Measurements from ENCODE around the gene SCAP.

The SCAP gene

DNA sequence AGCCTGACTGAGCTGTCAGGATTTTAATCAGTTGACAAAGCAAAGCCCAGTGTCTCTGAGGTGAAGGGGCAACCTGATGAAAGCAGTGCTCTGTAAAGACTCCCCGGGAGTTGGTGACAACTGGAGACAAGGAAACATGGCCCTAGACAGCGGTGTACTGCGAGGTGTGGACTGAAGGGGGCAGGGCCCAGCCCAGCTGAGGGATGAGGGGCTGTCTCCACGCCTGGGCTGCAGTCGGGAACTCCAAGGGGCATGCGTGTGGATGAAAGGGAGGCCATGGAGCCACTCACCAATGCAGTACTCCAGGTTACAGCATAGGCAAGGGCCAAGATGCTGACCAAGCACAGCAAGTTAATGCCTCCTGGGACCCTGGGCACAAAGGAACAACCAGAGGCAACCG lies 45.1 kb downstream of the SCAP start:
- no peak for DNase-seq

DNA sequence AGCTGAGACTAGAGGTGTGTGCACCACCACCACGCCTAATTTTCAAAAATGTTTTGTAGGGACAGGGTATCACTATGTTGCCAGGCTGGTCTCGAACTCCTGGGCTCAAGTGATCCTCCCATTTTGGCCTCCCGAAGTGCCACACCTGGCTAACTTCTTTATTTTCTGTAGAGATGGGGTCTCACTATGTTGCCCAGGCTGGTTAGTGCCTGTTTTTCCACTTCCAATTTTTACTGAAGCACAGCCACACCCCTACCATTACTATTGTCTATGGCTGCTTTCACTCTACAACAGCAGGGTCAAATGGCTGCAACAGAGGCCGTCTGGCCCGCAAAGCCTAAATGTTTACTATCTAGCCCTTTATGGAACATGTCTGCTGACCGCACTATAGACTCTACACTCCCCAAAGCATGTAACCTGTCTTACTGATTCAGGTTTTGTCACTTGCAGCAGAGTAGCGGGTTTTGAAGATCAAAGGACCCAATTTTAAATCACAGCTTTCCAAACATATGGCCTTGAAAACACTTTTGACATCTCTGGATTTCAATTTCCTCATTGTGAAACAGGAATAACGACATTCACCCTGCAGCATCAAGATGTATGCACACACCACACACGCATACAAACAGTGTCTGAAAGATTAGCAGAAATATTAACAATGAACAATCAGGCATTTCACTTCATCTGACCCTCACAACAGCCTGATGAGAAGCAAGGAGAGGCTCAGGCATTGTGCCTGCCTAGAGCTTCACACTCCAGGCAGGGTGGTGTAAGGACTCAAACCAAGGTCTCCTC lies 46.1 kb downstream of the SCAP start:
- no peak for DNase-seq

DNA sequence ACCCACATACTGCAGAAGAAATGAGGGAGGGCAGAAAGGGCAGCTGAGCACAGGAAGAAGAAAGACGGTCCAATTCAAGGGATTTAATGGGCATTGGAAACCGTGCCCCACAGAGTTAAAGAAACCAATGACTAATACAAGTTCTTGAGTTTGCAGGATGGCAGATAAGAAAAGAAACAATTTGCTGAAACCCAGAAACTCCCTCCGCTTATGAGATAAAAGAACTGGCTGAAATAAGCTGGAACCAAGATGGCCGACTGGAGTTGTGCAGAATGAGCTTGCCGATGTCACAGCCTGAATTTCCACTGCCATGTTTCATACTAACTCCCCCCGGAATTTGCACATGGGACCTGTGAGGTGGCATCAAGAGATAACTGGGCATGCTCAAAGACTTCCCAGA lies 47.1 kb downstream of the SCAP start:
- no peak for DNase-seq

DNA sequence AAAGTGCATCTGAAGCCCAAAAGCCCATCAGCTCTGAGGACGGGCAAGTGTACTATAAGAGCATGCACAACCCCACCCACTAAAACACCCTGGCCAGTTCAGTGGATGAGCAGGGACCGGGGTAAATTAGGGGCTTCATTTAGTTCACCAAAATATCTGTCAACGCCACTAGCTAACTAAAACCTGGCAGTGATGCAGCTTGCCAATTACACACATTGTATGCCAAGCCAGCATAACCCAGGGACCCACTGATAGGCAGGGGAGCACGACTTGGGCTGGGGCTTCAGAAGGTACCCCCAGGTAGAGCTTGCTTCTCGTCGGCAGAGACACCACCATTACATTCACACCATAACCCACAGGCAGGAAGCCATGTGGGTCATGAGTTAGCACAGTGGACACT lies 47.9 kb downstream of the SCAP start:
- DNase-seq = no peak

DNA sequence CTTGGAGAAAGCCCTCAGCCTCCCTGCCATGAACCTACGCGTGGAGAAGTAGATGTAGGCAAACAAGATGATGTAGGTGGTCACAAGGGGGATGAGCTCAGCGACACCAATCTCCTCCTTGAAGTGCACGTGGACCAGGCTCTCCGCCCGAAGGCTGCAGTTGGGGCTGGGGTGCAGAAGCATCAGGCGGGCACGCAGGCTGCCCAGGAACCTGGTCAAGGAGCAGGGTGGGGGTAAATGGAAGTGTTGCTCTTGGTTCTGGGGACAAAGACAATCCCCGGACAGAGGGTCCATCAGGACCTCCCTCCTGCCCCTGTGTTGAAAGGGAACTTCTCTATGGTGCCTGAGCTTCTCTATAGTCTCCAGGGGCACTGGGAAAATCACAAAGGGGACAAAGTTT lies 49.8 kb downstream of the SCAP start:
- DNase-seq = no peak

DNA sequence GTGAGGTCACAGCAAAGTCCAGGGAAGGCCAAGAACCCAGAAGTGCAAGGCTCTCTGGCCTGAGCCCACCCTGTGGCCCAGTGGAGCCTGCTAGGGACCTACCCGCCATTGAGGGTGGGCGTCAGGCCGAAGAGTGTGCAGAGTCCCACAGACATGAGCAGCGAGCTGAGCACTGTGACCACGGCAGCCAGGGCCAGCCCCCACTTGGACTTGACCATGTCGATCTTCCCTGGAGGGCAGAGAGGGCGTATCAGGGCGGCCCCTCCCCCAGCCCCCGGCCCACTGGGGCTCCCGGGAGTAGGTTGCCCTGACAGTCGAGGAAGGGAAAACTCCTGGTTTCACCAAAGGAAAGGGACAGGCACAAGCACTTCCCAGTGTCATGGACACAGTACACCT lies 50.4 kb downstream of the SCAP start:
- no peak for DNase-seq

DNA sequence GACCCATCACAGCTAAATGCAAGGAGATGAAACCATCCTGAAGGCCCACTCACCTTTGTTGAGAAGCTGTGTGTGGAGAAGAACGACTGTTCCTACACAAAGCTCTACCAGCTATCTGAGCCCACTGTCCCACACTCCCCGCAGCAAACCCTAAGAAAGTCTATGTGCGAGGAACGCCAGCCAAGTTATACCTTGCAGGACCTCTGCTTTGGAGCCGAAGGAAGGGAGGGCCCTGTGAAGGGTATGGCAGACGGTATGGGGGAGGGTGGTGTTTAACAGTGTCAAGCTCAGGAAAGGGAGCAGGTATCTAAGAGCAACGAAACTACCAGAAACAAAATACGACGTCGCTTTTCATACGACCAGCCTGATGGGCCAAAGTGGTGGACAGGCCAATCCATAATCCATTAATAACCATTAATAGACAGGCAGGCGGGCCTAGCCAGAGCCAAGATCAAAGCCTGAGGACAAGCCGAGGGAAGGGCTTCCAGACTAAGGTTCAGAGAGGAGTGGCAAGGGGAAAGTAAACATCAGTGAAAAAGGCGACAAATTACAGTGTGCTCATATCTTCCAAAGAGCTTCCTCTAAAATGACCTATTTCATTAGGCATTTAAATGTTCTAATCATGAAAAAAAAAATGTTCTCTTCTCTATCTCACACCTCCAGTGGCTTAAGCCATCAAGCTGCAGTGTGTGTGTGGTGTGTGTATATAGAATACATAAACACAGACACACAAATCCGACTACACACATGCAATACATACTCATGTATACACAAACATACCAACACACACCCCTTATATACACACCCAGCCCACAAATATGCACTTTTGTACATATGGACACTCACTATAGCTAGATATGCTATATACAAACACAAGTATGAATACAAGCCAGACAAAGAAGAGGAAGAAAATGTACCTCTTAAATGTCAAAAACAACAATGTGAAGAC lies 51.0 kb downstream of the SCAP start:
- DNase-seq = no peak

DNA sequence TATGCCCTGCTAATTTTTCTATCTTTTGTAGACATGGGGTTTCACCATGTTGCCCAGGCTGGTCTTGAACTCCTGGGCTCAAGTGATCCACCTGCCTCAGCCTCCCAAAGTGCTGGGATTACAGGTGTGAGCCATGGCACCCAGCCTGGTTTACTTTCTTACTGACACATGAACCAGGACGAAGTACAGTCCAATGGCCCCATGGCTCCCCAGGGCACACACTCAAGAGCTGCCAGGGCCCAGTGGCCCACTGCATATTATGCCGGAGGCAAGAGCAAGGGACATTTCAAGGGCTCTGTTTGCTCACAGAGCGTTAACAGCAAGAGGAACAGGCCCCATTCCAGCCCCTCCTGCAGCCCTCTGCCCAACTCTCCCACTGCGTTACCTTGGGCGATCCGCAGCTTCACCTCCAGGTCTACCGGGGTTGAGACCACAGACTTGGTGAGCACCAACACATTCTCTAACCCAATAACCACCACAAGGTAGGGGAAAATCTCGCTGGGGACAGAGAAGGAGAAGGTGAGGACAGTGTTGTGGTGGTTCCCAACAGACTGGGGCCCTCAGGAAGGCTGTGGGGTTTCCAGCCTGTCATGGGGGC lies 52.1 kb downstream of the SCAP start:
- DNase-seq = no peak

DNA sequence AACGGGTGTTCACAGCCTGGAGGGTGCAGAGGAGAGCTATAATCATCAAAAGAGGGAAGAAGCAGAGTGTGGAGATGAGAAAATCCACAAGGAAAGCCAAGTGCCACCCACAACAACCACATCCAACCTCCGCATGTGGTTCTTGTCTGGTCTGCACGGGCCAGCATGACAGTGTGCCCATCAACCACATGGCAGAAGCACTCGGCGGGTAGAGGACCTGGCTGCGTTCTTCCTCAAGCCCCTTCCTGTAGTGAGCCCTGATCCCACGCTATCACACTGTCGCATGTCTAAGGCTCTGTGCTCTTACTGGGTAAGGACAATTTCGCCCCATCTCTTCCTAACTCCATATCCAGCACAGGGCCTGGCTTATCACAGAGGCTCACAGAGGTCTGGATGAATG lies 53.0 kb downstream of the SCAP start:
- no peak for DNase-seq

DNA sequence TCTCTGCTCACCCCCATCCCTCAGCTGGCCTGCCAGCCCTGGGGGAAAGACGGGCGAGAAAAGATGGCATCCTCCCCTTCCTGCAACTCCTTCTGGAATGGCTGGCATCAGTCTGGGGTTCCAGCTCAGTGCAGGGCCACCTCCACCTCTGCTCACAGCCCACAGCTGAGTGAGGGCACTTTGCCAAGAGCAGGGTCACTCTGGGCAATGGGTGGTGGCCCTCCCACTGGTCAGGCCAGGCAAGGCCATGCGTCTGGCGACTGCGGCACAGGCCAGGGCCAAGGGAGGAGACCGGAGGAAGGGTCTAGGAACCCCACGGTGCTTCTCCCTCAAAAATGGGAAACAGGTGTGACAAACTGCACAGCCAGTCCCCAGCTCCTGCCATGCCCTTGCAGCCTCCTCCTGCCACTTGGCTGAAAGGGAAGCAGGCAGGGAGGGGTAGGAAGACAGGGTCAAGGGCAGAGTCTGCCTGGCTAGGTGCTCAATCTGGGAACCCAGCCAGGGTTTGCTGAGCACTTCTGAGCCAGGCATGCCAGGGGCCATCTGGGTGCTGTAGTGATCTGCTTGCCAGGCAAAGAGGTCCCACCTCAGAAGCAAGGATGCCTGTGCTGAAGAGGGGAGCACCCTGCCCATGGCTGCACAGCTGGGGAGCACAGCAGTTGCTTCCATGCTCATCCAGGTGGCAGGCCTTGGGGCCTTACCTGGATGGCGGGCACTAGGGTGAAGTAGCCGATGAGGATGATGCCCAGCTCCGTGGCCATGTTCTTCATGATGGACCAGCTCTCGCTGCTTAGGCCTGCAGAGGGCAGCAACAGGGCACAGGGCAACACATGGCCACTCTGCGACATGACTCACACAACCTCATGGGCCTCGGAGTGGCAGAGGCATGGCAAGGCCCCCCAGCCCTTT lies 53.7 kb downstream of the SCAP start:
- no peak for DNase-seq

DNA sequence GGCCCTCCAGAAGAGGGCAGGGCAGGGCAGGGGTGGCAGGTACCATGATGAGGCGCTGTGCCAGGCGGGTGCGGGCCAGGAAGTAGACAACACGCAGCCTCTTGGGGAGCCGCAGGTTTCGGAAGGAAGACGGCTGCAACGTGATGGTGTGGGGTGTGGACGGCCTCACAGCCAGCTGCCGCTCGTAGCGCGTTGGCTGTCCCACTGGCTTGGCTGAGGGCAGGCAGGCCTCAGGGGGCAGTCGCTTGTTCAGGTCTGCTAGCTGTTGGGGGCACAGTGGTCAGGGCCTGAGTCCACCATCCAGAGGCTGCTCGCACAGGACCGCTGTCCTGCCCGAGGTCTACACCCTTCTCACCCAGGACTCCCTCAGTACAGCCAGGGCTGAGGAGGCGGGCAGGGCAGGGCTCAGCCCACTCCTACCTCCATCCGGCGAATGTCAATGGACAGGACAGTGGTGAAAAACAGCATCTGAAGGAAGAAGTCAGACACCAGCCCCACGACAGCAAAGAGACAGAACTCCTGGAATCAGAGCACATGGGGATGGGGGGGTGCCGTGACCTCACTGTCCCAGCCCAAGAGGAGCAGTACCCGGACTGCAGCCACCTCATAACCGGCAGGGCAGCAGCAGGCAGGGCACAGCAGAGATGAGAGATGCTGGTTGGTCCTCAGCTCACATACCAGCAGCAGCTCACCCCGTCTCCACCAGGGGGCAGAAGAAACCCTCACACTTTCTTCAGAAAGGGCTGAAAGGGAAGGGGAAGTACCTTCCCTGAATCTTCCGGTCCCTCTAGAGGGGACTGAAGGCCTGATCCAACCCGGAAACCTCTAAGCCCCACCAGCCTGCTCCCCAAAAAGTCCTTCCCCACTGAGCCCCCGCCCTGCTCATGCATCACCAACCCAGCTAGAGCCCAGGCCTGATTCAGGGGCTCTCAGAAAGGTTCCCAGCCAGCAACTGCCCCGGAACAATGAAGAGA lies 54.9 kb downstream of the SCAP start:
- peak; percentile 92 to 93 for DNase-seq

DNA sequence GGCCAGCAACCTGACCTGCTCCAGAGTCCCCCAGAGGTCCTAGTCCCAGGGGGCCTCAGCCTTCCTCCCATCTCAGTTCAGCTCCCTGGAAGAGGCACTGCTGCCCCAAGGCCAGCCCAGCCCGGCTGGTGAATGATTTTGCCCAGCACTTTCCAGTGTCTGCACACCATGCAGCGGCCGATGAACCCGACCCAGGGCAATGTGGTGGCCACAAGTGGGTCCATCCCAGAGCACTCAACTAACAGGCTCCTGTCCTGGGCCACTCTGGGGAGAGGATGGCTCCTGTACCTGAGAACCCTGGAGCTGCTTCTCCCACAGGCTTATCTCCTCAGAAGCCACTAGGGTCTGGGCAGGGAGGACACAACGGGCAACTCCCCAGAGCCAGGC lies 55.7 kb downstream of the SCAP start:
- DNase-seq = no peak

DNA sequence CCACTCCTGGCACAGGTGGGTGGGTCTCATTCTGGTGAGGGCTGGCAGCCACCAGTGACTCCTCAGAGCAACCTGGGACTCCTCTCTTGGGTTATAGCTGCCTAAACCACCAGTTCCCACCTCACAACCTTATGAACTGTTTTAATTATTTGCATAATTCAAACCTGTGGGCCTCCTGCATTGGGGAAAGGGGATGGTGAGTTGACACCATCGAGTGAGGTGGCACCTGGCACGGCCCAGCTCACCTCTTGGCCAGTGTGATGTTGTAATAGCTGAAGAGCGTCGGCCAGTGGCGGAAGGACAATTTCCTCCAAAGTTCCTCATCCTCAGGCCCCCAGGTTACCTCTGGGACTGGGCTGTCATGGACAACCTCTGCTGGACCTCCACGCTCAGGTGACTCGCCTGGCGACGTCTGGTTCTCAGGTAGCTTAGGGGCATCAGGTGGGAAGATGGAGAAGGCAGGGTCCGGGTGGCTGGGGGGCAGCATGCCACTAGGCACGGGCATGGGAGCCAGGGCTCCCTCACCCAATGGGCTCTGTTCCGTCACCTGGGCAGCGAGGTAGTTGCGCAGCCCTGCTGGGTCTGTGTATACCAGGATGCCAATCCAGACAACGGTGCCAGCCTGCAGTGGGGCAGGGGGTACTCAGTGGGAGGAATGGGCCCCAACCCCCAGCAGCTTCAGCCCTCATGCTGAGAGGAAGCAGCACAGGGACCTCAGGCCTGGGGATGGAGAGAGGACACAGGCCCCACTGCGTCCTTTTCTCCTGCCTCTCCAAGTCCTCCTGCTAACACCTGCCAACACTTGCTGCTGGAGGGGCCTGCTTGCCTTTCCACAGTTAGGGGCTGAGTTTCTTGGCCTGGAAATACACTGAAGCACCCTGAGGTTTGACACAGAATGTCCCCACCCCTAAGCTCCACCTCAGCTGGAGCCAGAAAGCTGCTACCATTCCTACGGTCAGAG lies 56.4 kb downstream of the SCAP start:
- no peak for DNase-seq

DNA sequence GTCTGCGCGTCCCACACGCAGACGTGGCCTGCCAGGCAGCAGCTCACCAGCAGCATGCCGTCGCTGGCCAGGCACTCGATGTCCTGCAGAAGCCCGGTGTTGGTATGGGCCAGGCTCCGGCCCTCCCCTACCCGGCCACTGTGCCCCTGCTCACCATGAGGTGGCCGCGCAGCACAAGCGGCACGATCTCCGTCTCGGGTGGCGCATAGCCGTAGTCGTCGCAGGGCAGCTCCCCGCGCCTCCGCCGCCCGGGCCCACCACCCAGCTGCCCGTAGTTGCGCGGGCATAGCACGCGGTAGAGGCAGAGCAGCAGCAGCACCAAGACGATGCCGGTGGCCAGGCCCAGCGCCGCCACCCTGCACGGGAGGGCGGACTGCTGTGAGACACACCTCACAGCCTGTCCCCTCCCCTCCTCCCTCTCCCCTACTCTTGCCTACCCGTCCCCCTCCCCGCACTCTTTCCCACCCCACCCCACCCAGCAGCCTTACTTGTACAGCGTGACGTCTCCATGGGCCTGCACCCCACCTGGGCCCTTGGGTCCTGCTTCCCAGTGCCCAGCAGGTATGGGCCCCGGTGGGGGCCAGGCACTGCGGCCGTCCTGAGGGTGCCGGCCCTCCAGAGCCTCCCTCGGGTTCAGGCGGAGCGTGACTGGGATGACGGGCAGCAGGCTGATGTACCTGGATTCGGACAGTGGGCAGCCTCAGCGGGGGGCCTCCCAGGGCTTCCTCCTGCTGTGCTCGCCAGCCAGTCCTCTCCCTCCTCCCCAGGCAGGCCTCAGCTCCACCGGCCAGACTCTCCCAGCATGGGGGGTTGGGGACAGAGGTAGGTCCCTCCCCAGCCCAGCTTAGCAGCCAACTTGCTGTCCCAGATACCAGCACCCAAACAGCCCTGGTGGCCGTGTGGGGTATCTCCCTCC lies 57.3 kb downstream of the SCAP start:
- DNase-seq = no peak

DNA sequence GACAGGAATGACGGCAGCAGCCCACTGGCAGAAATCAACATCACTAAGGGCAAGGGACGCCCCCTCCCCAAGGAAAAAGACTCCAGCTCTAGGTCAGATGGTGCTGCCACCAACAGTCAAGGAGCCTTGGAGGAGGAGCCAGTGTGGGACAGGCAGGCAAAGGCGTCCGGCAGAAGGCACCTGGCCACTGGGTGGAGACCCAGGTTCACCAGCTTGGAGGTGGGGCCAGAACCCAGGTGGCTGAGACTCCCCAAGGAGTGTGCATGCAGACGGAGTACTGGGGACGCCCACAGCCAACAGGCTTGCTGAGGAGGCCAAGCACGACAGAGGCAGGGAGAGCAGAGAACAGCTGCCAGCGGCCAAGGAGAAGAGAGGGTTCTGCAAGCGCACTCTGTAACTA lies 59.7 kb downstream of the SCAP start:
- no peak for DNase-seq

DNA sequence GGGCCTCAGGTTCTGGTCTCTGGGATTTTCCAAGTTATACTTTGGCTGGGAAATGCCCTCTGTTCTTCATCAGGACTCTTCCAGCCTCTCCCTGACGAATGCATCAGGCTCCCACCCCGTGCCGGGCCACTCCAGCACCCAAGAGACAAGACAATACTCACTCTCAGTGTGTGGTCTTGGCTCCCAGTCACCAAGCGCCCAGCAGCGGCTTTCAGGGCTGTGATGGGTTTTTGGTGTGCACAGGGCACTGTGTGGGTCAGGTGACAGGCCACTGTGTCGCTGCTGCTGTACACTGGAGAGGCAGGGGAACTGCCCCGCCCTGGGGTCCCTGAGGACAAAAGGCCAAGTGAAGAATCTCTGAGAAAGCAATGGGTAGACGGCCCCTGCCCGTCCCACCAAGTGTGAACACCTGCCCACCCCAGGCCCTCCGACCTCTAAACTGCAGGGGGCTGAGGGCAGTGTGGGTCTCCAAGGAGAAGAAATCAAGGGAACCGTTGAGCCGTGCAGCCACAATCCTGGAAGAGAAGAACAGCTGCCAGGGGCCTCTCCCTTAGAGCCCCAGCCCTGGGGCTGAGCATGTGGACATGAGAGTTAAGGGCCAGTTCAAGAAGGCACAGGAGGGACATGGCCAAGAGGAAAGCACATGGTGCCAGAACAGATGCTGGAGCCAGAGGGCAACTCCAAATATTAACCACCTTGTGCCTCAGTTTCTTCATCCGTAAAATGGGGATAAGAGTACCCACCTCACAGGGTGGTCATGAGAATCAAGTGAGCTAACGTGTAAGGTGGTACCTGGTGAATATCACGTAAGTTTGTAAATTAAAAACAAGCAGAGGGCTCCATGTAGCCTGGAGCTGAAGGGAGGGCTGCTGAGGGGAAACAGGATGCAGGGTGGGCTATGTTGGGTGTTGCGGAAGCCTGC lies 60.8 kb downstream of the SCAP start:
- no peak for DNase-seq

DNA sequence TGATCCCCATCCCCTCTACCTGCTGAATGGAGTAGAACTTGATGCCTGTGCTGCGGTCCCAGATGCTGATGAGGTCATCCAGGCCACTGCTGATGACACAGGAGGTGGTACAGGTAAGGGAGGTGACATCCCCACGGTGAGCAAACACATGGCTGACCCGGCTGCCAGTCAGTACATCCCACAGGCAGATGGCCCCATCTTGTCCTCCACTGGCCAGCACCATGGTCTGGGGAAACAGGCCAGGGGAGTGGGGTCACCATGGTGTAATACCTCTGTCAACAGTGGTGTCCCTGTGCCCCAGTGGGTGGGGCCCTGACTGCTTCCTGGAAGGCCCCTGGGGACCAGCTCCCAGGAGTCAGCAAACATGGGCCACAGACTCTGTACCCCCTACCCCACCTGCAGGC lies 61.6 kb downstream of the SCAP start:
- no peak for DNase-seq

DNA sequence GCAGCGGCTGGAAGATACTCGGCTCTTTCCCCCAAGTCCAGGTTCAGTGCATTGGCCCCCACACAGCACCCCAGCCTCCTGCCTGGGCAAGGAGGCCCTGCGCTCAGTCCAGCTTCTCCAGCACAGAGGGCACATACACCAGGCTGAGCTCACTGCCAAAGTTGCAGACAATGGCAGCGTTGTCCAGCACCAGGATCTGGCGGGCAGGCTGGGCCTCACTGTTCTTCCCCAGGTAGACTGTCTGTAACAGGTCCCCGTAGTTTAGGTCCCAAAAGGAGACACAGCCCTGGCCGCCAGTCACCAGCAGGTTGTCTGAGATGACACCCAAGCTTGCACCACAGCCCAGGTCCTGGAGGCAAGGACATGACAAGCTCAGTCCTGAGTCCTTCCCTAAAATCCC lies 62.0 kb downstream of the SCAP start:
- no peak for DNase-seq
